Measurements from ENCODE around the gene SF1. TPM values are rescaled to one million over a fixed set of nuclear protein-coding genes. Genes with fewer than 3 reads are reported as not detected.

SF1 gene
- polyA plus RNA-seq, 1 of the 3 experiments (the other 2 are of a cell fraction) = 66.3 TPM

- whole genome bisulfite sequencing (ENCODE audit: low lambda C conversion rate) = 8% methylated on average over 28 of the region's 52 CpGs
- POLR2A ChIA-PET = no interaction called here
These were observed 32.6 kb downstream of the SF1 start for GRCh38 chr11:64745521-64746328.

GRCh38 chr11:64745189-64745520, 33.2 kb downstream of the SF1 start:
- no peak for TF ChIP-seq IRF3 (IDR thresholded peaks at IDR 0.05; ENCODE audit: low read depth, low read length)
- no peak for TF ChIP-seq RXRA (IDR thresholded peaks at IDR 0.05; ENCODE audit: borderline replicate concordance, low read depth)
- TF ChIP-seq USF2 (IDR thresholded peaks at IDR 0.05; ENCODE audit: borderline replicate concordance, low read depth, low read length) = no peak
- no peak for TF ChIP-seq NFIC (IDR thresholded peaks at IDR 0.05; ENCODE audit: borderline replicate concordance)
- no peaks in the 10 kb centered on the region for H3K79me2 ChIP-seq (ENCODE audit: insufficient read depth)
- peaks cover 22% of the 10 kb centered on the region for H3F3A ChIP-seq (replicated peaks; ENCODE audit: insufficient read depth)
- H3K9me2 ChIP-seq = no peaks in the 10 kb centered on the region
- CTCF ChIA-PET = interaction anchor here (1.0 to 4.2 kb wide), 13 partner anchors 11 to 59 kb away, joined by 3 to 48 read pairs (median 9); partner anchors contain the start of gene NRXN2
- WGBS (ENCODE audit: low lambda C conversion rate) = 3% methylated on average over 14 of the region's 20 CpGs
- DNase-seq = peak; percentile 81
- peaks cover 2% of the 10 kb centered on the region; the same call in 1 of the 2 replicates for H4K20me1 ChIP-seq (ENCODE audit: insufficient read depth)
- no peaks in the 10 kb centered on the region for H3K9me3 ChIP-seq
- H3K4me2 ChIP-seq = peak overlapping the region; percentile 80
- H3K36me3 ChIP-seq (replicated peaks in 1 of 2; ENCODE audit: control insufficient read depth in 1 of 2, insufficient read depth in 2 of 2, low read length in 1 of 2) = no peaks in the 10 kb centered on the region
- peak overlapping the region; percentile 50 to 56; a peak in 3 of 4 replicates for H3K4me3 ChIP-seq (ENCODE audit: low read depth in 2 of 2, low read length in 1 of 2)
- H3K4me1 ChIP-seq (ENCODE audit: control insufficient read depth in 1 of 2, insufficient read depth in 2 of 2, low read depth in 1 of 2, low read length in 1 of 2) = peaks cover 16 to 17% of the 10 kb centered on the region in 2 experiments; a peak in 2 of 4 replicates
- POLR2A ChIA-PET = no interaction called here
- peaks cover 8% of the 10 kb centered on the region; the same call in 1 of the 2 replicates for H3K27me3 ChIP-seq (ENCODE audit: insufficient read depth)
- H2AFZ ChIP-seq (ENCODE audit: low read depth) = peak overlapping the region; percentile 30; the same call in 1 of the 2 replicates
- H3K9ac ChIP-seq = peak overlapping the region; percentile 39; the same call in 1 of the 2 replicates
- peak overlapping the region in 1 of 2 experiments; percentile 70; a peak in 1 of 4 replicates for H3K27ac ChIP-seq (ENCODE audit: low read depth in 2 of 2, low read length in 1 of 2)

More at GRCh38 chr11:64745521-64746328, 32.6 kb downstream of the SF1 start:
- Histone ChIP-seq H3K9me3 (no peaks in the 10 kb centered on the region), H3K4me1 (ENCODE audit: control insufficient read depth in 1 of 2, insufficient read depth in 2 of 2, low read depth in 1 of 2, low read length in 1 of 2) (peaks cover 16 to 17% of the 10 kb centered on the region in 2 experiments; a peak in 2 of 4 replicates), H3K9me2 (no peaks in the 10 kb centered on the region), H3K4me2 (peak overlapping the region; percentile 80), H2AFZ (ENCODE audit: low read depth) (peak overlapping the region; percentile 30; the same call in 1 of the 2 replicates), H3K4me3 (ENCODE audit: low read depth in 2 of 2, low read length in 1 of 2) (peak overlapping the region; percentile 50 to 56; a peak in 3 of 4 replicates), H3F3A (replicated peaks; ENCODE audit: insufficient read depth) (peaks cover 22% of the 10 kb centered on the region), H3K79me2 (ENCODE audit: insufficient read depth) (no peaks in the 10 kb centered on the region), H3K36me3 (replicated peaks in 1 of 2; ENCODE audit: control insufficient read depth in 1 of 2, insufficient read depth in 2 of 2, low read length in 1 of 2) (no peaks in the 10 kb centered on the region), H4K20me1 (ENCODE audit: insufficient read depth) (peaks cover 2% of the 10 kb centered on the region; the same call in 1 of the 2 replicates), H3K27me3 (ENCODE audit: insufficient read depth) (peaks cover 8% of the 10 kb centered on the region; the same call in 1 of the 2 replicates), H3K27ac (ENCODE audit: low read depth in 2 of 2, low read length in 1 of 2) (peak overlapping the region in 1 of 2 experiments; percentile 70; a peak in 1 of 4 replicates), H3K9ac (peak overlapping the region; percentile 39; the same call in 1 of the 2 replicates)
- TF ChIP-seq FOXJ3 (CRISPR knock-in tag; IDR thresholded peaks at IDR 0.05) (no peak), MXI1 (IDR thresholded peaks at IDR 0.05; ENCODE audit: low read depth, low read length) (peak; percentile 48; the same call in 1 of the 2 replicates)
- peak; percentile 96 for DNase-seq
- CTCF ChIA-PET = interaction anchor here (1.0 to 4.2 kb wide), 9 partner anchors 12 to 57 kb away, joined by 3 to 48 read pairs (median 11); no protein-coding TSS in a partner anchor

Data from SK-N-SH (cell line).